Tibial nerve (tissue), 4 donors: Measurements from ENCODE around the gene TRMT61A. TPM values are rescaled to one million over a fixed set of nuclear protein-coding genes. Genes with fewer than 3 reads are reported as not detected.

ENCODE experiments used
- DNase-seq, 2 donors: peaks; one replicate each; pipeline ENCODE4 v3.0.0-alpha.2; 2019; ENCODE audit warnings: low spot score in 2 of 2
- H3K27ac ChIP-seq, 4 donors: fragments of 200-600 bp; sonication (generic) in 3 of 4; one replicate each; pipeline ENCODE4 v1.5.1; 2017 to 2019; ENCODE audit warnings: mild to moderate bottlenecking in 1 of 4
- H3K27me3 ChIP-seq, 2 donors: fragments of 200-600 bp; sonication (generic) in 1 of 2; one replicate each; pipeline versions ENCODE4 v1.5.1 to v1.6.0; 2017 to 2019
- H3K36me3 ChIP-seq, 3 donors: fragments of 200-600 bp; sonication (generic); one replicate each; pipeline ENCODE4 v1.5.1; 2018 to 2019
- H3K4me1 ChIP-seq, 4 donors: fragments of 200-600 bp; sonication (generic) in 3 of 4; one replicate each; pipeline ENCODE4 v1.5.1; 2017 to 2019
- H3K4me3 ChIP-seq, 4 donors: fragments of 200-600 bp; sonication (generic) in 3 of 4; one replicate each; pipeline ENCODE4 v1.5.1; 2017 to 2019; ENCODE audit warnings: mild to moderate bottlenecking in 1 of 4, moderate library complexity in 1 of 4
- H3K9me3 ChIP-seq, 4 donors: fragments of 200-600 bp; sonication (generic) in 3 of 4; one replicate each; pipeline ENCODE4 v1.5.1; 2017 to 2019
- EP300 ChIP-seq, 2 donors: sonication (generic); formaldehyde crosslinking; IDR thresholded peaks; one replicate each; pipeline ENCODE4 v1.6.1; 2017; ENCODE audit warnings: antibody characterized with exemption in 2 of 2, mild to moderate bottlenecking in 1 of 2
- POLR2A ChIP-seq, 2 donors: fragments of 450-650 bp; IDR thresholded peaks; one replicate each; pipeline ENCODE4 v1.6.1; 2017; ENCODE audit warnings: antibody characterized with exemption in 2 of 2, mild to moderate bottlenecking in 2 of 2, moderate library complexity in 2 of 2
- WGBS, 2 donors: methylation state at CpG; one replicate each; pipeline ENCODE4 v1.1.5; 2018; 5-methylcytosine and 5-hydroxymethylcytosine counted together
- total RNA-seq, 4 donors: library from RNA; depleted of rRNA; stranded (reverse); fragments of >200 nt; gene quantifications; one replicate each; pipeline ENCODE4 v1.1.0, GENCODE V29; 2016
- TF ChIP-seq, protein P1 (sequence below), 5 experiments: fragments of 200-600 bp in 3 of 5; fragments of 450-650 bp in 2 of 5; sonication (generic) in 3 of 5; IDR thresholded peaks; one replicate each; pipeline ENCODE4 v1.5.1; 2016 to 2019; ENCODE audit warnings: antibody characterized with exemption in 5 of 5, mild to moderate bottlenecking in 3 of 5, moderate library complexity in 2 of 5

The TRMT61A gene
- total RNA-seq, 4 donors from 2014 or later, result 17.9 to 32.4 (median 22.4) TPM

DNA sequence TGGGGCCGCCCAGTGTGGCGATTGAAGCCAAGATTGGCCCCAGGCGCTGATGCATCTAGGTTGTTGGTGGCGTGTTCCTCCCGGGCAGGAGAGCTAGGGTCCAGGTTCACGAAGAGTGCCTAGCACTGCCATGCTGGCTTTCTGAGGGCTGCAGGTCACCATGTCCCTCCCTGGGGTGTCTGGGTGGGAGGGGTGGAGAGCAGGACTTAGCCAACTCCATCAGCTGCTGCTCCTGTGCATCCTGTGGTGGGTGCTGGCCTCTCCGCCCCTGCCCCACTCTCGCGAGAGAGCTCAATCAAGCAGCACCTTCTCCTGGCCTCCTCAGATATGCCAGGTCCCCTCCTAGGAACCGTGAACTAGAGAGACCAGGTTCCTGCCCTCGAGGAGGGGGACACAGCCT lies 1.8 kb downstream of the TRMT61A start:
- TF ChIP-seq, protein P1, sequence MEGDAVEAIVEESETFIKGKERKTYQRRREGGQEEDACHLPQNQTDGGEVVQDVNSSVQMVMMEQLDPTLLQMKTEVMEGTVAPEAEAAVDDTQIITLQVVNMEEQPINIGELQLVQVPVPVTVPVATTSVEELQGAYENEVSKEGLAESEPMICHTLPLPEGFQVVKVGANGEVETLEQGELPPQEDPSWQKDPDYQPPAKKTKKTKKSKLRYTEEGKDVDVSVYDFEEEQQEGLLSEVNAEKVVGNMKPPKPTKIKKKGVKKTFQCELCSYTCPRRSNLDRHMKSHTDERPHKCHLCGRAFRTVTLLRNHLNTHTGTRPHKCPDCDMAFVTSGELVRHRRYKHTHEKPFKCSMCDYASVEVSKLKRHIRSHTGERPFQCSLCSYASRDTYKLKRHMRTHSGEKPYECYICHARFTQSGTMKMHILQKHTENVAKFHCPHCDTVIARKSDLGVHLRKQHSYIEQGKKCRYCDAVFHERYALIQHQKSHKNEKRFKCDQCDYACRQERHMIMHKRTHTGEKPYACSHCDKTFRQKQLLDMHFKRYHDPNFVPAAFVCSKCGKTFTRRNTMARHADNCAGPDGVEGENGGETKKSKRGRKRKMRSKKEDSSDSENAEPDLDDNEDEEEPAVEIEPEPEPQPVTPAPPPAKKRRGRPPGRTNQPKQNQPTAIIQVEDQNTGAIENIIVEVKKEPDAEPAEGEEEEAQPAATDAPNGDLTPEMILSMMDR (IDR thresholded peaks at IDR 0.05), result no peak
- no peak for TF ChIP-seq POLR2A (IDR thresholded peaks at IDR 0.05)
- TF ChIP-seq EP300 (IDR thresholded peaks at IDR 0.05), result no peak
- DNase-seq, result no peak
- Histone ChIP-seq H3K27ac (no peak overlapping the region), H3K27me3 (no peaks in the 10 kb centered on the region), H3K9me3 (no peaks in the 10 kb centered on the region), H3K4me3 (no peak overlapping the region), H3K4me1 (peaks cover 0 to 78% (median 34%) of the 10 kb centered on the region in 4 donors), H3K36me3 (peaks cover 0 to 56% (median 0%) of the 10 kb centered on the region in 3 donors)
- WGBS, 2 donors, result 88 to 92% methylated on average over 5 to 10 of the region's 11 CpGs

DNA sequence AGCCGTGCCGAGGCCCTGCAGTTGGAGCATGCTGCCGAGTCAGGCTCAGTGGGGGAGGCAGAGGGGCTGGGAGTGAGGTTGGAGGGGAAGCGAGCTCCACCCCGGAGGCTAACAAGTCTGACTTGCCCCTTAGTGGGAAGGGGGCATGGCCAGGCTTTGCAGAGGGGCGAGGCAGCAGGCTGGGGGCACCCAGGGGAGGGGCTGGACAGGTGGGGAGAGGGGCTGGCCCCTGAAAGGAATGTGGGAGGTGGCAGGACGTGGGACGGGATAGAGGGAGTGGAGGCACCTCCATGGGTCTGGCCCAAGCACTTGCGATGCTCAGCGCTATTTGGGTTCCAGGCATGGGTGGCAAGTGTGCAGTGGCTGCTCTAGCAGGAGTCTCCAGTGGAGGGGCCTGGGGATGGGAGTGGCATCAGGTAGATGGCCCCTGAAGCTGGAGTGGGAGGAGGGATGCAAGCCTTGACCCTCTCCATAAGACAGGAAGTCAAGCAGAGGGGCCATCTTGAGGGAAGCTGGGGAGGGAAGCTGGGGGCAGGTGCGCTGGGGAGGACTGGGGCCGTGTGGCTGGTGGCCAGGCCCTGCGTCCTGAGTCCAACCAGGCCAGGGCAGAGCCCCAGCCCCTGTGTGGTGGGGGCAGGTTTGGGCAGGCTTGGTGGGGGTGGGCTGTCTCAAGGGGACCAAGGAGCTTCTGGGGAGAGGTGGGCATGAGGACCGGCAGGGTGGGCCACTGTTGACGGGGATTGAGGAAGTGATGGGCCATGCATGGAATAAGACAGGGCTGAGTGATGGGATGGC lies 2.6 kb downstream of the TRMT61A start:
- no peaks in the 10 kb centered on the region for H3K27me3 ChIP-seq
- H3K36me3 ChIP-seq, result peaks cover 0 to 64% (median 0%) of the 10 kb centered on the region in 3 donors
- H3K4me1 ChIP-seq, result peaks cover 0 to 76% (median 32%) of the 10 kb centered on the region in 4 donors
- 87 to 91% methylated on average over 15 of the region's 15 CpGs for WGBS, 2 donors
- no peaks in the 10 kb centered on the region for H3K9me3 ChIP-seq
- no peak overlapping the region for H3K4me3 ChIP-seq
- DNase-seq, result no peak
- TF ChIP-seq EP300 (IDR thresholded peaks at IDR 0.05), result no peak
- TF ChIP-seq POLR2A (IDR thresholded peaks at IDR 0.05), result no peak
- TF ChIP-seq, protein P1 (IDR thresholded peaks at IDR 0.05), result no peak
- H3K27ac ChIP-seq, result no peak overlapping the region

DNA sequence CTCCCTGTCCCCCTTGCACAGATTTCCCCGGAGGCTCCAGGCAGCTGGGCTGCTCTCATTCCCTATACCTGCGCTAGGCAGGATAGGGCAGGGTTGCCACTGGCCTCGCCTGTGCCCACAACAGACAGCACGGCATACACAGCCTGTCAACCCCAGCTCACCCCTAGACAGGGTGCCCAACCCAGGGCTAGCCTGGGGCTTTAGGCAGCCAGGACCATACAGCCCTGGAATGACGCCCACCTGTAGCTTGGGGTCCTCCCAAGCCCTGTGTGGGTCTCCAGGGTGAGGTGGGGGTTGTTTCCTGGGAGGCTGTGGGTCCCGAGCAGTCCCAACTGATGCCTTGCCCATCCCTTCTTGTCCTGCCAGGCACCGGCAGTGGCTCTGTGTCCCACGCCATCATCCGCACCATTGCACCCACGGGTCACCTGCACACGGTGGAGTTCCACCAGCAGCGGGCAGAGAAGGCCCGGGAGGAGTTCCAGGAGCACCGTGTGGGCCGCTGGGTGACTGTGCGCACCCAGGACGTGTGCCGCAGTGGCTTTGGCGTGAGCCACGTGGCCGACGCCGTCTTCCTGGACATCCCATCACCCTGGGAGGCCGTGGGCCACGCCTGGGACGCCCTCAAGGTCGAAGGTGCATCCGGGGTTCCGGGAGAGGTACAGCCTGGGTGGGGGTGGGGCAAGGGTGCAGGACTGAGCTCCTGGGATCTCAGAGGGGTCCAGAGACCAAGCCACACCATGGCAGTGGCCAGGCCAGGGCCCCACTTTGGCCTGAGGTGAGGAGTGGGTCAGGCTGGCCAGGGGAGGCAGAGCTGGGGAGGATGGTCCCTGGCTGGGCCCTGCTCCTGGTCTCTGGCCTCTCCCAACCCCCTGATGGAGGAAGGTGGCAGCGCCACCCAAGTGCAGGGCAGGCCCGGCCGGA lies 3.5 kb downstream of the TRMT61A start:
- H3K9me3 ChIP-seq, result no peaks in the 10 kb centered on the region
- peaks cover 0 to 67% (median 29%) of the 10 kb centered on the region in 4 donors for H3K4me1 ChIP-seq
- no peak overlapping the region for H3K4me3 ChIP-seq
- H3K27me3 ChIP-seq, result no peaks in the 10 kb centered on the region
- TF ChIP-seq, protein P1 (IDR thresholded peaks at IDR 0.05), result no peak
- no peak for TF ChIP-seq POLR2A (IDR thresholded peaks at IDR 0.05)
- TF ChIP-seq EP300 (IDR thresholded peaks at IDR 0.05), result no peak
- DNase-seq, result no peak
- H3K27ac ChIP-seq, result peak overlapping the region in 1 of 4 donors; percentile 44
- WGBS, 2 donors, result 82 to 87% methylated on average over 18 to 27 of the region's 32 CpGs
- peaks cover 0 to 65% (median 0%) of the 10 kb centered on the region in 3 donors for H3K36me3 ChIP-seq

DNA sequence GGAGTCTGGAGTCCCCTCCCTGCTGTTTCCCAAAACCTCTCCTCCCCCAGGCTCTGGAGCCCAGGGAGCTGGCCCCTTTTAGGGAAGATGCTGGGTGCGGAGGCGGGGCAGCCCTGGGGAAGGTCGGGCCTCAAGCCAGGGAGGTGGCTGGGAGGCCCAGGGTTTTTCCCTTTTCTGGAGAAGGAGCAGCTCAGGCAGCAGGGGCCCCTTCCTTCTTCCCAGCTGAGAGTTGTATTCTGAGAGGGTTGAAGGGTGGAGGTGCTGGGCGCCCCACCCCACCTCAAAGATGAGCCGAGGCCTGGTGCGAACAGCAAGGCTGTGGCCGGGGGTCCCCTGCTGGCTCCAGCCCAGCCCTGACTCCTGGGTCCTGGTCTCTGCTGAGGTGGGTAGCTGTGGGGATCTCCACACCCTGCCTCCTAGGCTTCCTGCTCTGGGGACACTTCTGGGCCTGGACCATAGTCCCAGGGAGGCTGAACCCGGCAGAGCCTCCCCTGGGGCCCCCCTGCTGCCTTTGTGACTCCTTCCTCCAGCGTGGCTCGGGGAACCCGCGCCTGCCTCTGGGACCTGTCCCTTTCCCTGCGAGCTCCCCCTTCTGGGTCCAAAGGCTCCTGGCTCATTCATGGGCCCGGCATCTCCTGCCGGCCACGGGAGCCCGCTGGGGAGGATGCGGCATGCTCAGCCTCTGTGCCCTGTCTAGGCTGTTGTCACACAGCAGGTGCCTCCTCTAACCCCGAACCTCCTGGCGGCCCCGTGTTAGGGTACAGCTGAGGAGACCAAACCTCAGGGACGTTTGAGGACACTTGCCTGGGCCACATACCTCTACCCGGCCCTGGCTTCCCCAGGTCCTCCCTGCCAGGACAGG lies 4.4 kb downstream of the TRMT61A start:
- Histone ChIP-seq H3K9me3 (no peaks in the 10 kb centered on the region), H3K4me3 (no peak overlapping the region), H3K4me1 (peaks cover 0 to 65% (median 23%) of the 10 kb centered on the region in 4 donors), H3K36me3 (peaks cover 0 to 65% (median 0%) of the 10 kb centered on the region in 3 donors), H3K27ac (peak overlapping the region in 2 of 4 donors; percentile 36 to 44), H3K27me3 (no peaks in the 10 kb centered on the region)
- TF ChIP-seq, protein P1 (IDR thresholded peaks at IDR 0.05), result no peak
- TF ChIP-seq POLR2A (IDR thresholded peaks at IDR 0.05) (no peak), EP300 (IDR thresholded peaks at IDR 0.05) (no peak)
- DNase-seq, result no peak
- 79 to 80% methylated on average over 16 to 22 of the region's 23 CpGs for WGBS, 2 donors
